Lung (tissue), 16 donors: ENCODE data around the gene MRAP2. TPM values are rescaled to one million over a fixed set of nuclear protein-coding genes. Genes with fewer than 3 reads are reported as not detected.
A peak's percentile ranks its signal among the peaks of the same experiment; 100 is the strongest.

ENCODE experiments used
- ATAC-seq: fragments of 200-7000 bp; cut with Tn5 transposase; one replicate; pipeline ENCODE4 v1.9.1; 2020; ENCODE audit warnings: moderate number of reproducible peaks; ENCODE audit not compliant: insufficient read depth, low FRiP score
- DNase-seq, 3 donors: peaks; one replicate each; pipeline ENCODE4 v3.0.0-alpha.2; 2013 to 2017
- H3K27ac ChIP-seq, 2 donors: one replicate each; pipeline ENCODE4 v1.5.1; 2013; ENCODE audit warnings: mild to moderate bottlenecking in 2 of 2, moderate library complexity in 2 of 2, control low read depth in 1 of 2, inconsistent platforms in 1 of 2, low read depth in 1 of 2, low read length in 1 of 2
- H3K27me3 ChIP-seq, 3 donors: one replicate each; pipeline ENCODE4 v1.5.1; 2013; ENCODE audit warnings: low read length in 2 of 3; ENCODE audit not compliant: control insufficient read depth in 3 of 3, insufficient read depth in 3 of 3
- H3K36me3 ChIP-seq, 4 donors: one replicate each; pipeline ENCODE4 v1.5.1; 2013; ENCODE audit warnings: low read length in 4 of 4, mild to moderate bottlenecking in 1 of 4, moderate library complexity in 1 of 4; ENCODE audit not compliant: control insufficient read depth in 4 of 4, insufficient read depth in 4 of 4
- H3K4me1 ChIP-seq, 5 donors: one replicate each; pipeline ENCODE4 v1.5.1; 2013; ENCODE audit warnings: low read length in 5 of 5, mild to moderate bottlenecking in 2 of 5, moderate library complexity in 1 of 5; ENCODE audit not compliant: control insufficient read depth in 5 of 5, insufficient read depth in 5 of 5
- H3K4me3 ChIP-seq: one replicate; pipeline ENCODE4 v1.5.1; 2013; ENCODE audit warnings: mild to moderate bottlenecking, control low read depth, moderate library complexity
- H3K9ac ChIP-seq, 2 donors: one replicate each; pipeline ENCODE4 v1.5.1; 2013; ENCODE audit warnings: low read length in 2 of 2, control low read depth in 1 of 2; ENCODE audit not compliant: insufficient read depth in 1 of 2
- H3K9me3 ChIP-seq, 4 donors: one replicate each; pipeline ENCODE4 v1.5.1; 2013; ENCODE audit warnings: low read length in 3 of 4, mild to moderate bottlenecking in 1 of 4, moderate library complexity in 1 of 4; ENCODE audit not compliant: control insufficient read depth in 4 of 4, insufficient read depth in 3 of 4
- CTCF ChIP-seq: IDR thresholded peaks from 2 replicates; pipeline ENCODE4 v1.5.1; 2012; ENCODE audit warnings: mild to moderate bottlenecking; ENCODE audit errors: control extremely low read depth, extremely low read depth
- WGBS, 2 donors: extraction: QIAGEN DNeasy Blood & Tissue Kit; methylation state at CpG; one replicate each; pipeline ENCODE4 v1.1.7; 2013; 5-methylcytosine and 5-hydroxymethylcytosine counted together
- long read RNA-seq, 5 donors: transcript quantifications; one replicate each; lab custom pipeline, GENCODE V29; 2026
- polyA plus RNA-seq, 2 donors: library from polyadenylated mRNA; stranded (reverse); fragments of 200-250 nt; gene quantifications; one replicate each; pipeline ENCODE4 v1.2.1, GENCODE V29; 2013
- total RNA-seq, 2 donors: library from RNA; depleted of rRNA in 1 of 2; stranded (reverse); fragments of >200 nt in 1 of 2; gene quantifications; one replicate each; pipeline ENCODE4 v1.2.1, GENCODE V29; 2014 to 2021
- donor health status: control.
- donor health status: control.
- donor health status: Bipolar disorder and iron deficiency.
- donor health status: healthy.
- donor health status: DM: yes; HTN: yes; CAD: no.

MRAP2 gene, protein sequence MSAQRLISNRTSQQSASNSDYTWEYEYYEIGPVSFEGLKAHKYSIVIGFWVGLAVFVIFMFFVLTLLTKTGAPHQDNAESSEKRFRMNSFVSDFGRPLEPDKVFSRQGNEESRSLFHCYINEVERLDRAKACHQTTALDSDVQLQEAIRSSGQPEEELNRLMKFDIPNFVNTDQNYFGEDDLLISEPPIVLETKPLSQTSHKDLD
- total RNA-seq: 1 to 10 TPM; 2.0 to 4.2 TPM
- under 1 TPM; 0.34 to 0.59 TPM for polyA plus RNA-seq
- long read RNA-seq, donor 1, partial matches to known transcripts: 0 of 3 reads
- long read RNA-seq, donor 1, other reads (novel, unspliced or antisense): 0 of 3 reads
- long read RNA-seq, donor 2, partial matches to known transcripts: 0 of 2 reads
- long read RNA-seq, donor 2, other reads (novel, unspliced or antisense): 0 of 2 reads
- long read RNA-seq, donor 3, partial matches to known transcripts: 0 of 4 reads
- long read RNA-seq, donor 3, other reads (novel, unspliced or antisense): 0 of 4 reads
- long read RNA-seq, donor 4: 0 reads
- long read RNA-seq, donor 5, partial matches to known transcripts: 0 of 1 reads
- long read RNA-seq, donor 5, other reads (novel, unspliced or antisense): 0 of 1 reads

DNA sequence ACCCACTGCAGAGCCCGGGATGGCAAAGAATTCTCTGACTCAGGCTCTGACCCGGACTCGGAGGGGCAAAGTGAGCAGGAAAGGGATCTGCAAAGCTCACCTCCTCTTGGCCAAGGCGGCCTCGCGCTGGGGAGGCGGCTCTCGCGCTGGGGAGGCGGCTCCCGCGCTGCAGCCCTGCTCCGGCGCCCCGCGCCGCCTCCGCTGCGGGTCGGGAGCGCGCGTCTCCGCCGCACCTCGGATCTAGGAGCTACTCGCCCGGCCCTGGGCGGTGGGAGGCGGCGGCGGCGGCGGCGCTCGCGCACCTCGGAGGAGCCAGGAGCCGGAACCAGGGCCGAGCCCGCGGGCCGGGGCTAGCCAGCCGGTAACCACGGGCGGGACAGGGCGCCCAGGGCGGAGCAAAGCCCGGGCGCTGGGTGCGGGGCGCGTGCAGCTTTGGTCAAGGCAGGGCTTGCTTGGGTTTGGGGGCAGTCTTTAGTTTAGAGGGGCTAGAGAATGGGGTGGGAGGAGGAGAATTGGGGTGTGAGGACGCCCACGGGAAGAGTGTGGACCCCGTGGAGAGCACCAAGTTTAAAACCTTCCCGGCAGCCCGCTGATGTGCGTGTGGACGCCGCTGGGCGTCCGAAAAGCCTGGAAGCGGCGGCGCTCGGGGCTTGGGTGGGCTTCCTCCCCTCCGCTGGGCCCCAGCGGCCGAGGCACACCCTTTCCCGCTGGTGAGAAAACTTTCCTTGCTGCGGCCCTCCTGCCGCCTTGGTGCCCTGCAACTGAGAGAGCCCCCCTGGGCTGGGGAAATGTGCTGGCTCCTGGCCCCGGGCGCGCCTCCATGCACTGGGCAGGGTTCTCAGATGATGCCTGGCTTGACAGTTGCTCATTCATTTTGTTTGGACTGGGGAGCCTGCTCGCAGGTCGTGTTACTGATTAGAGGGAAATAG lies at the start of gene MRAP2:
Gene MRAP2 (plus strand): TSS at position 250 of the 929 bp plus-strand sequence. CDS start 21,547 bp downstream, outside the sequence.
- Histone ChIP-seq H3K4me1 (peaks cover 0 to 4% (median 2%) of the 10 kb centered on the region in 5 donors), H3K9ac (peak within 1 kb of the TSS in 1 of 2 donors; percentile 8), H3K36me3 (no peaks in the 10 kb centered on the region), H3K27me3 (peaks cover 0 to 20% (median 12%) of the 10 kb centered on the region in 3 donors), H3K9me3 (peaks cover 0 to 4% (median 0%) of the 10 kb centered on the region in 4 donors), H3K27ac (no peak within 1 kb of the TSS), H3K4me3 (peak within 1 kb of the TSS; percentile 44)
- TF ChIP-seq CTCF: no peak
- ATAC-seq (peak; percentile 66), DNase-seq (peak; percentile 37 to 43 (median 39))
- 0 to 1% methylated on average over 69 to 78 of the region's 78 CpGs for WGBS, 2 donors

DNA sequence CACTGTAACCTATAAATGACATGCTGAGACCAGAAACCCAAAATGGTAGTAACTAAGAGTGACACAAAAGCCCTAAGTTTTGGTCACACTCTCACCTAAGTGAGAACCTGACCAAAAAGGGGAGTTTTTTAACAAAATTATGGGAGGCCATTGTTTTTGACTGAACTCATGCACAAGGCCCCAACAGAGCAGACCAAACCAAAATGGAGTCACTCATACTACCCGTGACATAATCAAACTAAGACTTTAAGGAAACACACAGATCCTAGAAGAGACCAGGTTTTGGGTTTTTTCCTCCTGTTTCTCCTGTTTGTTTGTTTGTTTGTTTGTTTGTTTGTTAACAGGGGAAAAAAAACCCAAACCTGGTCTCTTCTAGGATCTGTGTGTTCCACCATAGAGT lies 49.2 kb upstream of the MRAP2 start:
- H3K27ac ChIP-seq: no peak overlapping the region
- H3K4me3 ChIP-seq: no peak overlapping the region
- no peaks in the 10 kb centered on the region for H3K27me3 ChIP-seq
- H3K36me3 ChIP-seq: peaks cover 0 to 2% (median 0%) of the 10 kb centered on the region in 4 donors
- DNase-seq: no peak
- TF ChIP-seq CTCF: no peak
- no peak for ATAC-seq
- WGBS, 2 donors: 50 to 97% methylated on average over 1 of the region's 1 CpG
- H3K4me1 ChIP-seq: no peaks in the 10 kb centered on the region
- no peaks in the 10 kb centered on the region for H3K9me3 ChIP-seq
- H3K9ac ChIP-seq: no peak overlapping the region

DNA sequence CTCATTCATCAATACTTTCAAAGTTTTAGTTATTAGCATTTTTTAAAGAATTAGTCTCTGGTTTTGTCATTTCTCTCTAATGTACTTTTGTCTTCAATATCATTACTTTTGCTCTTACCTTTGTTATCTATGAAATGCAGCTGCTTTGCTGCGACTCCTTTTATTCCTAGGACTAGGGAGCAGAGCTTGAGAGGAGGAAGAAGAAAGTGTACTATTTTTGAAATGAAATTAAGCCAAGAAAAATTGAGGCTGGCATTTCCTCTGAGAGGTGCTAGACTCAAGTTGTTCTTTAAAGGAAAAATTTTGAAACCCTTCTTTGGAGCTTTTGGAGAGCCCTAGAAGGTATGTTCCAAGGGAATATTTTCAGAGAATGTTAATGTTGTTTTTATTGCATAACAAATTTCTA lies 48.3 kb upstream of the MRAP2 start:
- 57 to 80% methylated on average over 1 of the region's 1 CpG for WGBS, 2 donors
- Histone ChIP-seq H3K27ac (no peak overlapping the region), H3K4me1 (no peaks in the 10 kb centered on the region), H3K27me3 (no peaks in the 10 kb centered on the region), H3K4me3 (no peak overlapping the region), H3K36me3 (peaks cover 0 to 2% (median 0%) of the 10 kb centered on the region in 4 donors), H3K9me3 (no peaks in the 10 kb centered on the region), H3K9ac (no peak overlapping the region)
- no peak for ATAC-seq
- TF ChIP-seq CTCF: no peak
- peak in 1 of 3 donors; percentile 3 for DNase-seq
